K562 (cell line): ENCODE measurements around the gene CHM. TPM values are rescaled to one million over a fixed set of nuclear protein-coding genes. Genes with fewer than 3 reads are reported as not detected.
A peak's percentile ranks its signal among the peaks of the same experiment; 100 is the strongest.

Experiments used
- ATAC-seq: fragments of 200-7000 bp; cut with Tn5 transposase; 3 replicates; pipeline ENCODE4 v1.9.1; 2020; ENCODE audit warnings: moderate library complexity
- BruUV-seq: library from RNA; stranded (reverse); fragments of 400-500 nt; replicated peaks from 2 replicates; lab custom pipeline; 2021; lab: Mats Ljungman, UMichigan
- CTCF ChIA-PET: fragments of 300-600 bp; formaldehyde crosslinking; extraction: SDS; loops from one replicate; lab custom pipeline; 2021; ENCODE audit warnings: low intra/inter-chr PET ratio; lab: Yijun Ruan, JAX
- POLR2A ChIA-PET: fragments of 300-600, 350-650 bp; sonication (Branson Sonifier 250); formaldehyde crosslinking; extraction: SDS; loops from one replicate; lab custom pipeline; 2021; ENCODE audit warnings: antibody characterized with exemption, inconsistent platforms; lab: Yijun Ruan, JAX
- DNase-seq, 4 experiments: peaks; one replicate each; pipeline versions ENCODE4 v3.0.0 to v3.0.0-alpha.2; 2011 to 2018; ENCODE audit warnings: low spot score in 3 of 4, mixed read lengths in 3 of 4; ENCODE audit errors: extremely low read depth in 1 of 4
- FAIRE-seq: peaks from 2 replicates; lab custom pipeline; 2011; peaks lifted over from hg19 to GRCh38; lab: Jason Lieb, UNC
- H2AFZ ChIP-seq: 2 replicates; pipeline ENCODE4 v1.6.0; 2011; ENCODE audit warnings: low read depth, low read length, control low read depth, inconsistent platforms
- H3K27ac ChIP-seq: fragments of 200-600 bp; 3 replicates; pipeline ENCODE4 v1.8.0; 2011; ENCODE audit warnings: low read depth, mild to moderate bottlenecking, control low read depth, inconsistent platforms, low read length, moderate library complexity, mixed read lengths; ENCODE audit errors: extremely low read depth
- H3K27me3 ChIP-seq, 2 experiments: fragments of 300-600 bp in 1 of 2; 2 replicates in 1 of 2; 3 replicates in 1 of 2; pipeline versions ENCODE4 v1.6.0 to v1.8.0; 2011; ENCODE audit warnings: inconsistent platforms in 2 of 2, low read length in 2 of 2, mild to moderate bottlenecking in 1 of 2, mixed read lengths in 1 of 2, moderate library complexity in 1 of 2; ENCODE audit not compliant: control insufficient read depth in 2 of 2, insufficient read depth in 2 of 2
- H3K36me3 ChIP-seq: fragments of 300-600 bp; 3 replicates; pipeline ENCODE4 v1.8.0; 2011; ENCODE audit warnings: mild to moderate bottlenecking, low read length, inconsistent platforms; ENCODE audit not compliant: control insufficient read depth, insufficient read depth
- H3K4me1 ChIP-seq, 2 experiments: fragments of 200-600 bp in 1 of 2; replicated peaks in 1 of 2; 2 replicates in 1 of 2; 3 replicates in 1 of 2; pipeline versions ENCODE4 v1.5.1 to v1.8.0; 2011; ENCODE audit warnings: inconsistent platforms in 2 of 2, low read length in 2 of 2, mild to moderate bottlenecking in 1 of 2, mixed read lengths in 1 of 2, moderate library complexity in 1 of 2; ENCODE audit not compliant: control insufficient read depth in 2 of 2, insufficient read depth in 2 of 2
- H3K4me2 ChIP-seq: 2 replicates; pipeline ENCODE4 v1.6.1; 2011; ENCODE audit warnings: low read length, control low read depth, inconsistent platforms, mixed read lengths; ENCODE audit not compliant: insufficient read depth
- H3K4me3 ChIP-seq: fragments of 200-600 bp; sonication (generic), shearing (Covaris generic); 2 replicates; pipeline ENCODE4 v1.5.1; 2016; ENCODE audit warnings: control low read depth, inconsistent platforms
- H3K79me2 ChIP-seq: fragments of 200-600 bp; 3 replicates; pipeline ENCODE4 v1.8.0; 2011; ENCODE audit warnings: low read length, inconsistent platforms; ENCODE audit not compliant: control insufficient read depth, insufficient read depth
- H3K9ac ChIP-seq, 2 experiments: 2 replicates each; pipeline versions ENCODE4 v1.6.0 to v1.6.1; 2011; ENCODE audit warnings: low read depth in 2 of 2, low read length in 2 of 2, control low read depth in 1 of 2, inconsistent platforms in 1 of 2, mild to moderate bottlenecking in 1 of 2, mixed read lengths in 1 of 2; ENCODE audit not compliant: insufficient read depth in 1 of 2
- H3K9me1 ChIP-seq: one replicate; pipeline ENCODE4 v1.6.0; 2011; ENCODE audit warnings: inconsistent platforms, mild to moderate bottlenecking, low read length, moderate library complexity; ENCODE audit not compliant: control insufficient read depth, insufficient read depth
- H3K9me3 ChIP-seq: replicated peaks from 2 replicates; pipeline ENCODE4 v1.5.1; 2011; ENCODE audit warnings: low read depth, low read length, inconsistent platforms; ENCODE audit not compliant: control insufficient read depth, insufficient read depth
- H4K20me1 ChIP-seq: replicated peaks from 2 replicates; pipeline ENCODE4 v1.6.1; 2011; ENCODE audit warnings: low read length, inconsistent platforms, mixed read lengths; ENCODE audit not compliant: control insufficient read depth, insufficient read depth
- CC2D1A ChIP-seq: fragments of 450-650 bp; IDR thresholded peaks from 2 replicates; pipeline ENCODE4 v1.6.1; 2017; ENCODE audit warnings: mild to moderate bottlenecking
- EP300 ChIP-seq: IDR thresholded peaks from 2 replicates; pipeline ENCODE4 v1.6.1; 2012; ENCODE audit warnings: low read length, improper control_type of control experiment
- EWSR1 ChIP-seq: fragments of 450-650 bp; IDR thresholded peaks from 2 replicates; pipeline ENCODE4 v1.6.1; 2018; ENCODE audit warnings: borderline replicate concordance, mild to moderate bottlenecking, low read depth, moderate library complexity; ENCODE audit not compliant: partially characterized antibody
- FOSL1 ChIP-seq: fragments of 200-800 bp; sonication (Bioruptor generic); conservative IDR thresholded peaks from 2 replicates; pipeline ENCODE4 v1.6.1; 2016; ENCODE audit warnings: missing genetic modification characterization, missing compliant biosample characterization
- FOXA1 ChIP-seq: fragments of 450-650 bp; IDR thresholded peaks from 2 replicates; pipeline ENCODE4 v1.6.1; 2016; ENCODE audit warnings: mild to moderate bottlenecking, borderline replicate concordance
- HDGF ChIP-seq: fragments of 450-650 bp; IDR thresholded peaks from 2 replicates; pipeline ENCODE4 v1.6.1; 2016
- NFATC3 ChIP-seq: fragments of 450-650 bp; IDR thresholded peaks from 2 replicates; pipeline ENCODE4 v1.6.1; 2017; ENCODE audit warnings: mild to moderate bottlenecking
- NFE2 ChIP-seq: IDR thresholded peaks from 2 replicates; pipeline ENCODE4 v1.6.1; 2014; ENCODE audit warnings: antibody characterized with exemption, low read depth
- PTTG1 ChIP-seq: fragments of 450-650 bp; IDR thresholded peaks from 2 replicates; pipeline ENCODE4 v1.6.1; 2016; ENCODE audit warnings: low read depth, mild to moderate bottlenecking, missing genetic modification characterization, missing compliant biosample characterization
- SAFB2 ChIP-seq: fragments of 200-400 bp; formaldehyde crosslinking; IDR thresholded peaks from 2 replicates; pipeline ENCODE4 v1.6.1; 2018; ENCODE audit warnings: borderline replicate concordance, low read length, low read depth, moderate library complexity; ENCODE audit not compliant: severe bottlenecking
- SUPT5H ChIP-seq: fragments of 450-650 bp; IDR thresholded peaks from 2 replicates; pipeline ENCODE4 v1.6.1; 2016
- TCF3 ChIP-seq: sonication (generic); formaldehyde crosslinking; IDR thresholded peaks from 2 replicates; pipeline ENCODE4 v1.4.0; 2020; ENCODE audit warnings: mild to moderate bottlenecking, missing genetic modification reagents
- TCF7 ChIP-seq: sonication (generic); IDR thresholded peaks from 2 replicates; pipeline ENCODE4 v1.6.1; 2016; ENCODE audit warnings: antibody characterized with exemption, borderline replicate concordance
- ZNF764 ChIP-seq: fragments of 250-450 bp; sonication (Bioruptor Pico); IDR thresholded peaks from 2 replicates; pipeline ENCODE4 v1.4.0; 2020; ENCODE audit warnings: low read depth, mild to moderate bottlenecking, moderate library complexity
- WGBS: fragments of 100-300 bp; shearing (Covaris generic); methylation state at CpG from one replicate; pipeline ENCODE4 v1.1.6; 2016; ENCODE audit warnings: low coverage, mixed read lengths; ENCODE audit not compliant: insufficient coverage; ENCODE audit errors: missing lambda C conversion rate; 5-methylcytosine and 5-hydroxymethylcytosine counted together
- in situ Hi-C: fragments of 300-500 bp; cut with MboI; formaldehyde crosslinking; loops from 4 replicates; pipeline ENCODE4 v1.15.0; 2018; ENCODE audit warnings: inconsistent platforms, mixed read lengths
- intact Hi-C: fragments of 100-400 bp; cut with micrococcal nuclease; formaldehyde crosslinking; loops from 2 replicates; pipeline ENCODE4 v1.14.2; 2022
- polyA plus RNA-seq, 8 experiments: library from polyadenylated mRNA; depleted of rRNA in 4 of 8; stranded (reverse) in 5 of 8; unstranded in 3 of 8; fragments of >200 nt; fragmentation: Nextera tagmentation in 2 of 8; fragmentation: Illumina TruSeq in 1 of 8; extraction: Ambion mirVana in 2 of 8; extraction: Trizol in 1 of 8; gene quantifications; 2 replicates each; pipeline versions ENCODE4 v1.2.1 to v1.2.3, GENCODE V29; 2011 to 2014; ENCODE audit warnings: inconsistent platforms in 1 of 8, missing spikeins in 1 of 8
- total RNA-seq, 7 experiments: library from RNA; depleted of rRNA in 6 of 7; stranded (reverse); fragments of >200 nt in 6 of 7; fragmentation: Illumina TruSeq in 2 of 7; extraction: Trizol in 2 of 7; gene quantifications; 2 replicates each; pipeline versions ENCODE4 v1.2.1 to v1.2.3, GENCODE V29; 2011 to 2021; ENCODE audit warnings: low replicate concordance in 1 of 7
- TF ChIP-seq, protein P1 (sequence below): conservative IDR thresholded peaks from 2 replicates; pipeline ENCODE4 v1.6.1; 2011; ENCODE audit warnings: low read depth, mild to moderate bottlenecking, low read length; ENCODE audit not compliant: control insufficient read depth
- TF ChIP-seq, protein P2 (sequence below): fragments of 250-450 bp; sonication (Bioruptor Pico); IDR thresholded peaks from 2 replicates; pipeline ENCODE4 v1.8.0; 2021; ENCODE audit warnings: moderate library complexity, mild to moderate bottlenecking, inconsistent platforms
- TF ChIP-seq, protein P3 (sequence below): sonication (generic); formaldehyde crosslinking; IDR thresholded peaks from 2 replicates; pipeline ENCODE4 v1.4.0; 2020; ENCODE audit warnings: mild to moderate bottlenecking, missing genetic modification reagents
- TF ChIP-seq, protein P4 (sequence below), 3 experiments: IDR thresholded peaks in 2 of 3; conservative IDR thresholded peaks in 1 of 3; 2 replicates each; pipeline ENCODE4 v1.5.1; 2011 to 2012; ENCODE audit warnings: low read length in 3 of 3, mild to moderate bottlenecking in 3 of 3, control low read depth in 2 of 3, improper control_type of control experiment in 1 of 3, inconsistent platforms in 1 of 3, low read depth in 1 of 3, mixed read lengths in 1 of 3, moderate library complexity in 1 of 3; ENCODE audit not compliant: insufficient read depth in 2 of 3

The CHM gene
- total and polyA plus RNA-seq, 9 of the 15 experiments (the other 6 are each of a cell fraction or from before 2014, with no cell fraction given): 2.2 to 9.0 (median 4.6) TPM

DNA sequence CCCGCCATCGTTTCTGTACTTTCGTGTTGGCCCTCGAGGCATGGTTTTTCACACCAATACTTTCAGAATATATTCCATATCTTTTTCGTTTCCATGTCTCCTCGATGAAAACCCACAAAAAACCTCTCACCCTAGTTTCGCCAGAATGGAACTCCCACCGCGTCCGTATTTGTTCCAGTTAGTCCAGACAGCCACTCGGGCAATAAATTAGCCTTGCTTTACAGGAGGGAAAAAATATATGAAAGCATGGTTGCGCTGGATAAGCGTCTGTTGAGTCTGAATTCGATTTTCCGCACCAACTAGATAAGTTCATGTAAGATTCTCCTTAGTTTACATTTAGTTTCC is 550 bp upstream of the CHM start:
- DNase-seq (no peak), ATAC-seq (no peak), FAIRE-seq (no peak)
- Histone ChIP-seq H3K27me3 (no peaks in the 10 kb centered on the region), H3K9me1 (no peaks in the 10 kb centered on the region), H3K27ac (peak overlapping the region; percentile 87), H3K4me3 (peak overlapping the region; percentile 47; the same call in 1 of the 2 replicates), H3K9ac (0 out of 4 replicates have a peak overlapping the region, but pooled peaks of 1 of the 2 experiments have one; percentile 66), H3K9me3 (no peaks in the 10 kb centered on the region), H4K20me1 (no peaks in the 10 kb centered on the region), H3K36me3 (no peaks in the 10 kb centered on the region), H3K79me2 (peaks cover 17% of the 10 kb centered on the region; the same call in 2 of the 3 replicates), H3K4me2 (peak overlapping the region; percentile 82), H3K4me1 (no peaks in the 10 kb centered on the region; a peak in 2 of 5 replicates), H2AFZ (peak overlapping the region; percentile 91)
- POLR2A ChIA-PET: interaction anchor here (0.6 kb wide), 1 partner anchor 666 kb away, joined by 3 read pairs; no protein-coding TSS in a partner anchor
- no TSS peak for BruUV-seq
- in situ Hi-C loops: no loop called here
- CTCF ChIA-PET: no interaction called here
- WGBS: 37% methylated on average over 9 of the region's 15 CpGs
- intact Hi-C loops: no loop called here
- TF ChIP-seq, protein P1, sequence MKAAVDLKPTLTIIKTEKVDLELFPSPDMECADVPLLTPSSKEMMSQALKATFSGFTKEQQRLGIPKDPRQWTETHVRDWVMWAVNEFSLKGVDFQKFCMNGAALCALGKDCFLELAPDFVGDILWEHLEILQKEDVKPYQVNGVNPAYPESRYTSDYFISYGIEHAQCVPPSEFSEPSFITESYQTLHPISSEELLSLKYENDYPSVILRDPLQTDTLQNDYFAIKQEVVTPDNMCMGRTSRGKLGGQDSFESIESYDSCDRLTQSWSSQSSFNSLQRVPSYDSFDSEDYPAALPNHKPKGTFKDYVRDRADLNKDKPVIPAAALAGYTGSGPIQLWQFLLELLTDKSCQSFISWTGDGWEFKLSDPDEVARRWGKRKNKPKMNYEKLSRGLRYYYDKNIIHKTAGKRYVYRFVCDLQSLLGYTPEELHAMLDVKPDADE: no peak
- no peak for TF ChIP-seq NFATC3
- TF ChIP-seq CC2D1A: no peak
- TF ChIP-seq, protein P2, sequence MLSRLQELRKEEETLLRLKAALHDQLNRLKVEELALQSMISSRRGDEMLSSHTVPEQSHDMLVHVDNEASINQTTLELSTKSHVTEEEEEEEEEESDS (CRISPR knock-in tag): no peak
- TF ChIP-seq FOSL1 (tag): no peak
- TF ChIP-seq, protein P3, sequence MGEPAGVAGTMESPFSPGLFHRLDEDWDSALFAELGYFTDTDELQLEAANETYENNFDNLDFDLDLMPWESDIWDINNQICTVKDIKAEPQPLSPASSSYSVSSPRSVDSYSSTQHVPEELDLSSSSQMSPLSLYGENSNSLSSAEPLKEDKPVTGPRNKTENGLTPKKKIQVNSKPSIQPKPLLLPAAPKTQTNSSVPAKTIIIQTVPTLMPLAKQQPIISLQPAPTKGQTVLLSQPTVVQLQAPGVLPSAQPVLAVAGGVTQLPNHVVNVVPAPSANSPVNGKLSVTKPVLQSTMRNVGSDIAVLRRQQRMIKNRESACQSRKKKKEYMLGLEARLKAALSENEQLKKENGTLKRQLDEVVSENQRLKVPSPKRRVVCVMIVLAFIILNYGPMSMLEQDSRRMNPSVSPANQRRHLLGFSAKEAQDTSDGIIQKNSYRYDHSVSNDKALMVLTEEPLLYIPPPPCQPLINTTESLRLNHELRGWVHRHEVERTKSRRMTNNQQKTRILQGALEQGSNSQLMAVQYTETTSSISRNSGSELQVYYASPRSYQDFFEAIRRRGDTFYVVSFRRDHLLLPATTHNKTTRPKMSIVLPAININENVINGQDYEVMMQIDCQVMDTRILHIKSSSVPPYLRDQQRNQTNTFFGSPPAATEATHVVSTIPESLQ (CRISPR knock-in tag): no peak
- TF ChIP-seq, protein P4, sequence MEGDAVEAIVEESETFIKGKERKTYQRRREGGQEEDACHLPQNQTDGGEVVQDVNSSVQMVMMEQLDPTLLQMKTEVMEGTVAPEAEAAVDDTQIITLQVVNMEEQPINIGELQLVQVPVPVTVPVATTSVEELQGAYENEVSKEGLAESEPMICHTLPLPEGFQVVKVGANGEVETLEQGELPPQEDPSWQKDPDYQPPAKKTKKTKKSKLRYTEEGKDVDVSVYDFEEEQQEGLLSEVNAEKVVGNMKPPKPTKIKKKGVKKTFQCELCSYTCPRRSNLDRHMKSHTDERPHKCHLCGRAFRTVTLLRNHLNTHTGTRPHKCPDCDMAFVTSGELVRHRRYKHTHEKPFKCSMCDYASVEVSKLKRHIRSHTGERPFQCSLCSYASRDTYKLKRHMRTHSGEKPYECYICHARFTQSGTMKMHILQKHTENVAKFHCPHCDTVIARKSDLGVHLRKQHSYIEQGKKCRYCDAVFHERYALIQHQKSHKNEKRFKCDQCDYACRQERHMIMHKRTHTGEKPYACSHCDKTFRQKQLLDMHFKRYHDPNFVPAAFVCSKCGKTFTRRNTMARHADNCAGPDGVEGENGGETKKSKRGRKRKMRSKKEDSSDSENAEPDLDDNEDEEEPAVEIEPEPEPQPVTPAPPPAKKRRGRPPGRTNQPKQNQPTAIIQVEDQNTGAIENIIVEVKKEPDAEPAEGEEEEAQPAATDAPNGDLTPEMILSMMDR (IDR thresholded peaks at IDR 0.05 in 2 of 3, conservative IDR thresholded peaks at IDR 0.05 in 1 of 3; ENCODE audit: insufficient read depth in 2 of 3, low read depth in 1 of 3, low read length in 3 of 3): no peak
- TF ChIP-seq TCF7: no peak
- no peak for TF ChIP-seq SUPT5H
- TF ChIP-seq FOXA1: no peak
- no peak for TF ChIP-seq TCF3 (CRISPR knock-in tag)
- no peak for TF ChIP-seq ZNF764 (CRISPR knock-in tag)
- no peak for TF ChIP-seq EP300
- TF ChIP-seq NFE2: no peak
- no peak for TF ChIP-seq PTTG1 (tag)
- no peak for TF ChIP-seq HDGF
- TF ChIP-seq EWSR1: no peak
- TF ChIP-seq SAFB2: no peak
